Osteocyte (in vitro differentiated cells): ENCODE measurements around the gene STAC3. TPM values are rescaled to one million over a fixed set of nuclear protein-coding genes. Genes with fewer than 3 reads are reported as not detected.

ENCODE experiments used
- DNase-seq: peaks from one replicate; pipeline ENCODE4 v3.0.0; 2021; ENCODE audit warnings: mixed read lengths; ENCODE audit not compliant: unreplicated experiment; ENCODE audit errors: extremely low spot score
- H3K27ac Mint-ChIP-seq: one replicate; pipeline ENCODE4 v1.8.0; 2021; ENCODE audit warnings: mild to moderate bottlenecking, mixed read lengths; ENCODE audit not compliant: unreplicated experiment
- H3K27me3 Mint-ChIP-seq: one replicate; pipeline ENCODE4 v1.8.0; 2021; ENCODE audit warnings: mixed read lengths; ENCODE audit not compliant: unreplicated experiment
- H3K36me3 Mint-ChIP-seq: one replicate; pipeline ENCODE4 v1.8.0; 2021; ENCODE audit warnings: mixed read lengths; ENCODE audit not compliant: unreplicated experiment
- H3K4me1 Mint-ChIP-seq: one replicate; pipeline ENCODE4 v1.8.0; 2021; ENCODE audit warnings: mixed read lengths; ENCODE audit not compliant: unreplicated experiment
- H3K4me3 Mint-ChIP-seq: one replicate; pipeline ENCODE4 v1.8.0; 2021; ENCODE audit warnings: mild to moderate bottlenecking, moderate library complexity, mixed read lengths; ENCODE audit not compliant: unreplicated experiment
- H3K9me3 Mint-ChIP-seq: one replicate; pipeline ENCODE4 v1.8.0; 2021; ENCODE audit warnings: mixed read lengths; ENCODE audit not compliant: unreplicated experiment
- CTCF ChIP-seq: fragments of 200-600 bp; sonication (generic); IDR thresholded peaks from 2 replicates; pipeline ENCODE4 v1.5.0; 2021; ENCODE audit warnings: antibody characterized with exemption, mild to moderate bottlenecking, moderate library complexity
- total RNA-seq: library from RNA; stranded (reverse); gene quantifications from 2 replicates; pipeline ENCODE4 v1.2.1, GENCODE V29; 2021

The STAC3 gene
- total RNA-seq, 1 donor from 2014 or later: 2.4 TPM

GRCh38 chr12:57240066-57240921 lies 10.7 kb downstream of the STAC3 start:
- no peak for DNase-seq
- no peak for TF ChIP-seq CTCF
- peaks cover 2% of the 10 kb centered on the region for H3K27me3 Mint-ChIP-seq
- H3K4me1 Mint-ChIP-seq: peaks cover 71% of the 10 kb centered on the region
- H3K4me3 Mint-ChIP-seq: peak overlapping the region; percentile 91
- no peaks in the 10 kb centered on the region for H3K9me3 Mint-ChIP-seq
- H3K36me3 Mint-ChIP-seq: peaks cover 1% of the 10 kb centered on the region
- H3K27ac Mint-ChIP-seq: peak overlapping the region; percentile 91

GRCh38 chr12:57239587-57240065 lies 11.4 kb downstream of the STAC3 start:
- DNase-seq: no peak
- peaks cover under 1% of the 10 kb centered on the region for H3K36me3 Mint-ChIP-seq
- no peaks in the 10 kb centered on the region for H3K9me3 Mint-ChIP-seq
- peak overlapping the region; percentile 91 for H3K27ac Mint-ChIP-seq
- H3K4me1 Mint-ChIP-seq: peaks cover 78% of the 10 kb centered on the region
- H3K4me3 Mint-ChIP-seq: peak overlapping the region; percentile 91
- no peak for TF ChIP-seq CTCF
- peaks cover 2% of the 10 kb centered on the region for H3K27me3 Mint-ChIP-seq

GRCh38 chr12:57238854-57239554 lies 12.0 kb downstream of the STAC3 start:
- Mint-ChIP-seq H3K27me3 (peaks cover 2% of the 10 kb centered on the region), H3K9me3 (no peaks in the 10 kb centered on the region), H3K27ac (peak overlapping the region; percentile 91), H3K4me3 (peak overlapping the region; percentile 91), H3K4me1 (peaks cover 82% of the 10 kb centered on the region), H3K36me3 (peaks cover 7% of the 10 kb centered on the region)
- TF ChIP-seq CTCF: peak; percentile 100
- DNase-seq: peak; percentile 98

DNA sequence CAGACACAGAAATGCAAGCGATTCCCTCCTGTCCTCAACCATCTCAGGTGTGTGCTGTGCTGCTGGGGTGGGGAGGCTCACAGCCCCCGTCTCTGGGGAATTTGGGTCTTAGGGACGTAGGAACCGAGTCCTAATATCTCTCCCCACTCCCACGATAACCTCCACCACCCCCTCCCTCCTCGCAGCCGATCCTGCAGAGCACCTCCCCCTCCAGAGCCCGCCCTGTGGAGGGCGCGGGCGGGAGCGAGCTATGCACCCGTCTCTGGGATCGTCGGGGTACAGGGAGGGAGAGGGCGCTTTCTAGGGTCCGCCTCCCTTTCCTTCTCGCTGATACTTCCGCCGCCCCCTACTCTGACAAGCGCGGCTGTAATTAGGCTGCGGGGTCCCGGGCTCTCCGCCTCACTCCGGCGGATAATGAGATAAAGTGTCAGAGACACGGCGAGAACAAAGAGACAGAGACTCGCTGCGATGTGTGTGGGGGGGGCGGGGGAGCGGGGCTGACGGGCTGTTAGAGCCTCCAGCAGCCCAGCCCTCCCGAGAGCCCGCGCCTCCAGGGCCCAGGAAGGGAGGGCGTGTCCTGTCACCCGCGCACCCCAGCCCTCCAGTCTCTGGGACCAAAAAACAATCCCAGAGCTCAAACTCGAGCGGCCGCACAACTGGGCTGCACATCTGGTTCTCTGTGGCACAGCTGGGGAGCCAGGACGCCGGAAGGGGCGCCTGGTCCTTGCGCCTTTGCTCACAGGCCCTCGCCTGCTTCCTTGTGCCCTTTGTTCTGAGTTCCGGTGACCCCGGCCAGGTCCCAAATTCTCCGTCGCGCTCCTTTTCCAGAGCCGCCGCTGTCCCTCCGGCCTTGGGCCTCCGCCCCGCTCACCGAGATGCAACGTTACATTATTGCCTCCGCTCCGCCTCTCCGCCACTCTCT lies 12.8 kb downstream of the STAC3 start:
- H3K4me1 Mint-ChIP-seq: peaks cover 84% of the 10 kb centered on the region
- H3K36me3 Mint-ChIP-seq: peaks cover 11% of the 10 kb centered on the region
- no peaks in the 10 kb centered on the region for H3K9me3 Mint-ChIP-seq
- no peak for TF ChIP-seq CTCF
- peak overlapping the region; percentile 91 for H3K27ac Mint-ChIP-seq
- DNase-seq: no peak
- H3K4me3 Mint-ChIP-seq: peak overlapping the region; percentile 91
- peaks cover 2% of the 10 kb centered on the region for H3K27me3 Mint-ChIP-seq
